Spinal cord (tissue), 10 donors: ENCODE results near the gene RCN1. TPM values are rescaled to one million over a fixed set of nuclear protein-coding genes. Genes with fewer than 3 reads are reported as not detected.

Source experiments
- DNase-seq, 6 donors: peaks; one replicate each; pipeline versions ENCODE4 v3.0.0 to v3.0.0-alpha.2; 2013 to 2015; ENCODE audit warnings: low spot score in 6 of 6, low read depth in 4 of 6
- H3K27ac ChIP-seq: one replicate; pipeline ENCODE4 v1.5.1; 2013; ENCODE audit warnings: low read depth, low read length, control low read depth
- H3K27me3 ChIP-seq: one replicate; pipeline ENCODE4 v1.6.1; 2013; ENCODE audit warnings: low read length; ENCODE audit not compliant: control insufficient read depth, insufficient read depth
- H3K36me3 ChIP-seq: one replicate; pipeline ENCODE4 v1.6.1; 2013; ENCODE audit warnings: low read length; ENCODE audit not compliant: control insufficient read depth, insufficient read depth
- H3K4me1 ChIP-seq: one replicate; pipeline ENCODE4 v1.6.1; 2013; ENCODE audit warnings: low read length; ENCODE audit not compliant: control insufficient read depth, insufficient read depth
- H3K4me3 ChIP-seq: one replicate; pipeline ENCODE4 v1.5.1; 2013; ENCODE audit warnings: low read depth, low read length, control low read depth
- H3K9me3 ChIP-seq: one replicate; pipeline ENCODE4 v1.6.1; 2013; ENCODE audit warnings: low read length; ENCODE audit not compliant: control insufficient read depth, insufficient read depth
- WGBS: methylation state at CpG from one replicate; pipeline ENCODE4 v1.1.5; 2013; ENCODE audit warnings: missing lambda C conversion rate; ENCODE audit not compliant: insufficient coverage; 5-methylcytosine and 5-hydroxymethylcytosine counted together
- polyA plus RNA-seq, 2 donors: library from polyadenylated mRNA; unstranded; fragments of 120-200 nt; gene quantifications; one replicate each; pipeline ENCODE4 v1.2.1, GENCODE V29; 2013; ENCODE audit not compliant: insufficient read length in 2 of 2
- small RNA-seq: library from RNA; depleted of rRNA; stranded (forward); fragments of <200 nt; gene quantifications from one replicate; pipeline ENCODE3, GENCODE V24; 2014; ENCODE audit warnings: low replicate concordance
- total RNA-seq, 2 donors: library from RNA; depleted of rRNA in 1 of 2; stranded (reverse); fragments of 120-200 nt in 1 of 2; fragments of >200 nt in 1 of 2; gene quantifications; one replicate each; pipeline versions ENCODE4 v1.2.3 to v1.2.4, GENCODE V29; 2013 to 2014
- donor health status: healthy.

Gene RCN1
- total and polyA plus RNA-seq, 4 donors, result 90.9 to 137 (median 114) TPM

DNA sequence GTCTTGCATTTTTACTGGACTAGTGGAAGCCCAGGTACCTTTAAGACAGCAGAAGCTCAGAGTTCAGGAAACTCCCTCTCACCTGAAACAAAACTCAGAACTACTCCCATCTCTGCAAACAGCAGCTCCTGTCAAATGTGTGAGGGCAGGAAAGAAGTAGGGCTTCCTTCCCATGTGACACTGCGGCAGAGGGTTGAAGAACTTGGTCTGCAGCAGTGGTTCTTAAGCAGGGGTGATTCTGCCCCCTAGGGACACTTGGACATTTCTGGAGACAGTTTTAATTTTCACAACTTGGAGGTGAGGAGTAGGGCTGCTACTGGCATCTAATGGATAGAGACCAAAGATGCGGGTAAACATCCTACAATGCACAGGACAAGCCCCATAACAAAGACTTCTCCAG lies 63.4 kb downstream of the RCN1 start:
- no peak for DNase-seq
- Histone ChIP-seq H3K4me1 (no peaks in the 10 kb centered on the region), H3K9me3 (peaks cover 2% of the 10 kb centered on the region), H3K27me3 (no peaks in the 10 kb centered on the region), H3K36me3 (no peaks in the 10 kb centered on the region), H3K27ac (no peak overlapping the region), H3K4me3 (no peak overlapping the region)
- 67% methylated on average over 1 of the region's 2 CpGs for WGBS

Small RNA genes lying within 50 kb of the gene (small RNA-seq; reads per million reads assigned to genes)
- 0.06 reads per million for gene RF00012
